C4-2B (cell line): Measurements from ENCODE around the gene BACH1.

Experiments
- CTCF ChIP-seq: fragments of 450-650 bp; conservative IDR thresholded peaks from 2 replicates; pipeline ENCODE4 v1.5.1; 2017; ENCODE audit warnings: mild to moderate bottlenecking
- ZFX ChIP-seq: fragments of 450-650 bp; IDR thresholded peaks from 2 replicates; pipeline ENCODE4 v1.6.1; 2017

DNA sequence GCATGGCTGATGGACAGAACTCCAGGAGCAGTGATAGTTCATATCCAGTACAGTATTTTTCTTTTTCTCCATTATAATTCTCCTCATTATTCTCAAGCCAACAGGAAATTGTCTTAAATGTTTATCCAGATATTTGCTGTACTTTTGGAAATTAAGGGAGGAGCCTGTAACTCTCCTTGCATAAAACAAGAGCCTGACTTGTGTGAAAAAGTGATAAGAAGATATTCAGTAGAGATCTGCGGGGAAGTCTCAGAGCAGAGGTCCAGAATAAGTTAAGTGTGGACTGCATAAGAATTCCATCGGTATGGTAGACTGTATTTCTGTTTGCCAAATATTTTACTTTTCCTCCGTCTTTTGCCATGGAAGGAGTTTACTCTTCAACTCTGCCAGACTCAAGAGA, 70.2 kb downstream of the BACH1 start:
- TF ChIP-seq ZFX: no peak
- TF ChIP-seq CTCF: no peak
